Measurements from ENCODE around the gene REV1.

The REV1 gene

DNA sequence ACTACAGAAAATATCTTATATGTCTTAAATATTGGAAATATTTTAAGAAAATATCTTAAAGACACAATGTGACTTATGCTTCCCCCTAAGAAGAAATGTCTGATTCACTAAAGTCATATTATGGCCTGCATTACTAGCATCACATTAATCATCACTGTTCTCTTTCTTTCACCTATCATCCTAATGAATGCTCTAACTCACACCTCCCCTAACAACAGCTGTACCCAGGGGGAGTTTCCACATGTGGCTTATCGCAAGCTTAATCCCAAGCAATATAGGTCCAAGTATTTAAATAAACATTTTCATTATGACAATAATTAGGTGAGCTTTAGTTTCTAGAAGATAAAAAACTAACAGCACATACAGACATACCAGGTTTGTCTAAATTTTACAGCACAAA, 39.6 kb downstream of the REV1 start:
- no peak for DNase-seq (ENCODE audit: low read depth, low spot score)

GRCh38 chr2:99448556-99448955, 41.3 kb downstream of the REV1 start:
- no peak for DNase-seq (ENCODE audit: low read depth, low spot score)

DNA sequence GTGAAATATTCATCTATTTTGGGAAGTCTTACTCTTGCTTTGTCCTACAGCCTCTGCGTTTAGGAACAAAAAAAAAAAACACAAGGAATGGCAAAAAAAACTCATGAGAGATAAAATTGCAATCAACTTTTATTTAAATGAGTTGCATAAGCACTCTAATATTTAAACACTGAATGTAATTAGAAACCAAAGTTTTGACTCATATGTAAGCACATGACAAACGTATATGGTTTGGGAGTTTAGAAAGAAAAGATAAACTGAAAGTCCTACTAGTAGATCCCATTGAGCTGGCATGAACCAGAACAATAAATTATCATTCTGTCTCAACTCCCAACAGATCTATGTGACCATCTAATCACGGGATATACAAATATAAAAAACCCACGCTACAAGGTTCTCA, 44.8 kb downstream of the REV1 start:
- DNase-seq (ENCODE audit: low read depth, low spot score) = no peak

- no peak for DNase-seq (ENCODE audit: low read depth, low spot score)
Measured at GRCh38 chr2:99444222-99444621, 45.6 kb downstream of the REV1 start.

DNA sequence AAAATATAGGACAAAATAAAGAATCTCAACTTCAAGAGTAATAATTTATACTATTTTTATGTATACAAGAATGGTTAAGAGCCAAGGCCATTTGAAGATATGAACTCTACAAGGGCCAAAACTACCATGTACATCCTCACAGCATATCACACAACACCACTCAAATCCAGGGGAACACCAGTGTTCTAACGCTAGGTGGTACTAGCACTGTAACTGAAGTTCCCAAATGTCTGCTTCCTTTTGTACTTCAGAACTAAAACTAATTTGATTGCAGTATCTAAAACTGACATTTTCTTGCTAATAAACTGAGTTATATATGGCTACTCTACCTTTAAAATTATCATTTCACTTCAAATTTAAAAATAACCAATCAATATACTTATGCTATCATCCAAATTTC, 47.0 kb downstream of the REV1 start:
- DNase-seq (ENCODE audit: low read depth, low spot score) = no peak

GRCh38 chr2:99439971-99440505, 49.8 kb downstream of the REV1 start:
- DNase-seq (ENCODE audit: low read depth, low spot score) = no peak

DNA sequence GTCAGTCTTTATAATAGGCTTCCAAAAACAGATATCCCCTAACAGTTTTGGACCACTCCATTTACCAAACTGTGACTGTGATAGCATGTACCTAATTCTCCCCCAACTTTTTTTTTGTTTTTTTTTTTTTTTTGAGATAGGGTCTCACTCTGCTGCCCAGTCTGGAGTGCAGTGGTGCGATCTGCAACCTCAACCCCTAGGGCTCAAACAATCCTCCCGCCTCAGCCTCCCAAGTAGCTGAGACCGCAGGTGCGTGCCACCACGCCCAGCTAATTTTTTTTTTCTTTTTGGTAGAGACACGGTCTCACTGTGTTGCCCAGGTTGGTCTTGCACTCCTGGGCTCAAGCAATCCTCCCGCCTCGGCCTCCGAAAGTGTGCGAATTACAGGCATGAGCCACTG, 52.9 kb downstream of the REV1 start:
- DNase-seq (ENCODE audit: low read depth, low spot score) = no peak

DNA sequence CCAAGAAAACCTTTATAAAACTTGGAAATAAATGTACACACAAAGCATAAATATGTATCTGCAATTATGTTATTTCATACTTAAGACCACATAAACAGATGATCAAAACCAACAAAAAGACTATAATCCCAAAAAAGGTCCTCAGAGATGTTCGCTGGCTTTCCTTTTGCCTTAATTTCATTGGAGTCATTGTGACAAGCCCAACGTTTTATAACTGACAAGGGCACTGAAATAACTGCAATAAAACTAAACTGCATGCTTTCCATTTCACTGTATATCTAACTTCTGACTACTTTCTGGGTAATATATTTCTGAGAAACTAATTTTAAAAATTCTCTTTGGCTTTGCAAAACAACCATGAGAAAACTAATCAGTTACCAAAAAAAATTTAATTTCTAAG, 56.5 kb downstream of the REV1 start:
- no peak for DNase-seq (ENCODE audit: low read depth, low spot score)

DNA sequence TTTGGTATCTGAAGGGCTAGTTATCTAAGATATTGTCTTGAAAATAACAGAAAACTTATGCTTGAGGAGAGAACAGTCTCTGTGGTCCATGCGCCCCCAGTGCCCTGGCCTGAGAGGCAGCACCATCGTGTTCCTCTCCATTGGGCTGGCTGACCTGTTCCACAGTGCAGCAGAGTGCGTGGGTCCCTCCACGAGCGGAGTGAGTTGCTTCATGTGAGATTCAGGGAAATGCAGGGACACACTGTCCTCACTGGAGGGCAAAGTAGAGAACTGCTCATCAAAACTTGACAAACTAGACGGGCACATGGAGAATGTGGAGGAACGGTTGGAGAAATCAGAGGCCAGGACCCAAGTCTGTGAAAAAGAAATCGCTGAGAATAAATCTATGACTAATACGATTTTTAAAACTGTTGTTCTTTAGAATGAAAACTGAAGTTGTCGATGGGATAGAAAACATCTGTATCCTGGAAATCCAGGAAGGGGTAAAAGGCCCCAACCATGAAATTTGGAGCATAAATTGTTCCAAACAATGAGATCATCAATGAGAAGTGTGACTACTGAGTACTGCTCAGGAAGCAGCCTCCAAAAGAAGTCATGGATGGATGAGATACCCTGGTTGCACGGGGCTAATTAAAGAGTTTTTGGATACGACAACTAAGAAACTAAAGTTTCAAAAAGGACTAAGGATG, 58.1 kb downstream of the REV1 start:
- DNase-seq (ENCODE audit: low read depth, low spot score) = no peak

GRCh38 chr2:99430614-99431291, 59.1 kb downstream of the REV1 start:
- no peak for DNase-seq (ENCODE audit: low read depth, low spot score)

DNA sequence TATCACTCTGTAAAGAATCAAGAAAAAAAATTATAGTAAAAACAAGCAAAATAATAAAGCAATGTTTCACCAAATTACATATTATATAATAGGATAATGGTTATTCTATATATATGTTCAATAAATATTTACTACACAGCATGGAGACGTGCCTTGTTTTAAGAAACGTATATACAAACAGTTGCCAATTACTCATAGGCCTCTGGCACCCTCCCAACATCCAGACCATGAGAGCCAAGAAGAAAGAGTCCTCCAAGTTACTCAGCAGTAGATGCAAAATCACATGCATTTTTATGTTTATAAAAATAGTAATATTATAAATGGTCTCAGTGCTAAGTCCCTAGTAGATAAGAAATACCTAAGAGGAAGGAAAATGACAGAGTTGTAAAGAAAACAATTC, 64.8 kb downstream of the REV1 start:
- DNase-seq (ENCODE audit: low read depth, low spot score) = no peak

- no peak for DNase-seq (ENCODE audit: low read depth, low spot score)
Measured at GRCh38 chr2:99424371-99424770, 65.4 kb downstream of the REV1 start.

- DNase-seq (ENCODE audit: low read depth, low spot score) = no peak
Measured at GRCh38 chr2:99422599-99422998, 67.2 kb downstream of the REV1 start.

GRCh38 chr2:99421469-99421868, 68.3 kb downstream of the REV1 start:
- DNase-seq (ENCODE audit: low read depth, low spot score) = no peak

DNA sequence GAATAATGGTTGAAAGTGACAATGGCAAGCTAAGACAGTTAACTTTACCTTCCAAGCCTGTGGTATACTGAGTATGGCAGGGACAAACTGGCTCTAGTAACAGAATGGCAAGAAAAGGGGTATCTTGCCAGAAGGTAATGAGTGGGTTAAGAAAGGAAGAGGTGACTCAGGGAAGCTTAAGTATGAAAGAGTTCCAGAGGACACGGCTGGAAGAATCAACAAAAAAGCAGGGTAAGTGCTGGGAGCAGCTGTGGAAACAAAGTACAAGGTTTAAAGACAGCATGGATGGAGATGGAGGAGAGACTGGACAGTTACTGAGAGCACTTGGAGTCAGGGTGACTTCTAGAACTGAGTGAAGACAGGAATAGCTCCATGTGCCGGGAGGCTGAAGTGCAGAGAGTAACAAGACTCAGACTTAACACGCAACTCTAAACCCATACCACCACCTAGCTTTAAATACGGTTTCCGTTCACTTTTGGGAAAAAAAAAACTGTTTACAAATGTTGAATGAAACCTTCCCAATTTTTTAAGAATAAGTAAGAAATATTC, 69.0 kb downstream of the REV1 start:
- DNase-seq (ENCODE audit: low read depth, low spot score) = no peak

DNA sequence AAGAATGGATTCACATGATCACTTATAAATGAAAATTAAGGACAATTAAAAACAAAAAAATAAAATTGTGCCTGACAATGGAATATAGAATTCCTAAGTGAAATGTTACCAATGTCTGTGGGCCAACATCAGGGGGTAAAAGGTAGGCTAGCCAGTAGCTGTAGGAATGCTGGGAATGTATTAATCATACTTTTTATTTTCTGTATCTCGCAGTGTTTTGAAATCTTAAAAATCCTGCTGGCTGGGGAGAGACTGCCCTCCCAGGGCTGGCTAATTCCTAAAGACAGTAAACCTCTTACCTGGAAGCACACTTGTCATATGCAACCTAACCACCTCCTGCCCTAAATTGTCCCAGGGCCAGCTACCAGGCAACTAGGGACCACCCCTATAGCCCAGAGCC, 69.8 kb downstream of the REV1 start:
- DNase-seq (ENCODE audit: low read depth, low spot score) = no peak

GRCh38 chr2:99417396-99417795, 72.4 kb downstream of the REV1 start:
- DNase-seq (ENCODE audit: low read depth, low spot score) = no peak

DNA sequence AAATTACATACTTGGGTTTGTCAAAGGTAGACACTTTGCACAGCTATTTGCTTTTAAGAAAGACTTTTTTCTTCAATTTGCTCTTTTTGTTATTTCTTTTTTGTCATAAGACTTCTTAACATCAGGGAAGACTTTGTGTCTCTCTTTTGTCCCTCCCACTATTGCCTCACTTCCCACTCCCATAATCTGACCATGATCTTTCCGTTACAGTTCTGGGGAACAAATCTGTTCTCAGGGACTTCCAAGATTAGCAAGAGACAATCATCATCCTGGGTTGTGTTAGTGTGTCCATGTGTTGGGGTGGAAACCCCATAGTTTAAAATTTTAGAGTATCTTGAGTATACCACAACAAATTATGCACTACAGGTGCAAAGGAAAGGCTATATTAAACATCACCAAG, 75.3 kb downstream of the REV1 start:
- DNase-seq (ENCODE audit: low read depth, low spot score) = no peak

DNA sequence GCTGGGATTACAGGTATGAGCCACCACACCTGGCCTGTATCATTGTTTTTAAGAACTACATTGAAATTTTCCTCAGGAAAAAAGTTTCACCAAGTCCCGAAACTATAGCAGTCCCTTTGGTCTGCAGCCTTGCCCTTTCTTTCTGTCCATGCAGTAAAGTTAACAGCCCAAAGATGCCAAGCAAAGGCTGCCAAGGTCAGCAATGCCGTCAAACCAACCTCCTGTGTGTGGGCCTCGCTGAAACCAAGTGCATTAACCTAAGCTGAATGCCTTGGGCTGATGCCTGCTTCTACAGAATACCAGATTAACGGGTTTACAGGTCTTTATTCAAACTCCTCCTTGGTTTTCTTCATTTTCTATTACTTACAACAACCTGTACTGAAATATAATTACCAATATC, 79.5 kb downstream of the REV1 start:
- DNase-seq (ENCODE audit: low read depth, low spot score) = no peak

DNA sequence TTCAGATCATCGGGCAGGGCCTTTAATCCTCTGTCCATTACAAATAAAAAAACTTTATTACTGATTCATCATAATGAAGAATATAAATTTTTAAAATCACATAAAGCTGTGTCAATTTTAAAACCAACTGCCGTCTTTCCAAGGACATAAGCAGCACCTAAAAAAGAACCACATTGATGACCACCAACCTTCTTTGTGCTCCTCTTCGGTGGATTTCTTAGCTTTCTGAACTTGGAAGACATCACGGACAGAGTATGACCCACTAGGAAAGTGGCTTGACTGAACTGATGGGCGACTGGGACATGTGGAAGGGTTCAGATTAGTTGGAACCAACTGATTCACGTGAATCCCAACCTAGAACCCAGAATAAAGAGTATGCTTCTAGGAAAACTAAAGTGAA, 83.7 kb downstream of the REV1 start:
- no peak for DNase-seq (ENCODE audit: low read depth, low spot score)

DNA sequence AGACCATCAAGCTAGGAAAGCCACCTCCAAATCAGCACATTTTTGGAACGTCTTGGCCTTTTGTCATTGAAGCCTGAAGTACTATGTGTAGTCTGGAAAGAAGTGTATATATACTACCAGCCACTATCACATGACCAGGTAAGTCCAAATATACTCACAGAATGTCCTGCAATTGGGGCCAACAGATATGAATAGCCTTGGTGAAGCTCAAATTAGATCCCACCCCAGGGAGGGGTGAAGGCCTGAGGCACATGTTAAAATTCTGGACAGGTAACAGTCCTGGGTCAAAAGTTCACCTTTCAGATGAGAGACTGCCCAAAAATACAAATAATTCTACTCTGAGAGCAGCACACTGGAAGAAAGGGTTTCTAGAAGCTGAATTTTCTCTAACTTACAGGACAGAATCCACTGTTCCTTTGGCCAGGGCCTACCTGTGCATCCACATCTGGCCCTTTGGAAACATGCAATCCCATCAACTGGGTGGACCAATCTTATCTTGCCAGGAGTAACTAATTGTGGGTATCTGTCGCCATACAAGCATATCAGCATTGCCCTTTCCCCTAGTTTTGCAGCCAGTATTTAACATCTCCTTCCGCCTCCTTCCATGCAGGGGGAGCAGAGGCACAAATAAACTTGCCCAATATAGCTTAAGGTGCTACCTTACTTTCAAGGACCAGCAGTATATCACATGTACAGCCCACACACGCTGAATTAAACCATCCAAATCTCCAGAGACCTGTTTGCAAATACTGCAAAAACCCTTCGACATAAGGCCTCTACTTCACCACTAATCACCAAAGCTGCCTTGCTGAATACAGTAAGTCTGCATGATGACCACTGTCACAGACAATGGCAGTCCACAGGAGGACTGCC, 84.8 kb downstream of the REV1 start:
- DNase-seq (ENCODE audit: low read depth, low spot score) = no peak

Data from ELF-1 (cell line).